ENCODE measurements around the gene TPRX2. TPM values are rescaled to one million over a fixed set of nuclear protein-coding genes. Genes with fewer than 3 reads are reported as not detected.
"Not testable (repeated sequence)": the region's sequence is repeated elsewhere in the genome, so short reads cannot be mapped to it uniquely, and the experiment has no call there.

TPRX2 gene
- total RNA-seq (not detected), polyA plus RNA-seq (not detected)
- long read RNA-seq, donor 1: 0 reads
- long read RNA-seq, donor 2: 0 reads
- long read RNA-seq, donor 3: 0 reads
- long read RNA-seq, donor 4: 0 reads

GRCh38 chr19:47858646-47859285, at the start of gene TPRX2:
Gene TPRX2 (plus strand): TSS chr19:47859235. CDS start chr19:47859247, 12 bp downstream.
- WGBS: 90% methylated on average over 9 of the region's 9 CpGs
- H3K27ac ChIP-seq (ENCODE audit: low read length); DNase-seq; H3K4me3 ChIP-seq (ENCODE audit: low read length); H3K9me3 ChIP-seq (ENCODE audit: control insufficient read depth, low read length); H3K4me1 ChIP-seq (ENCODE audit: control insufficient read depth, insufficient read depth, low read length); ATAC-seq; intact Hi-C loops (cut with DNase I); H3K27me3 ChIP-seq (ENCODE audit: control insufficient read depth, insufficient read depth): not testable (repeated sequence)

DNA sequence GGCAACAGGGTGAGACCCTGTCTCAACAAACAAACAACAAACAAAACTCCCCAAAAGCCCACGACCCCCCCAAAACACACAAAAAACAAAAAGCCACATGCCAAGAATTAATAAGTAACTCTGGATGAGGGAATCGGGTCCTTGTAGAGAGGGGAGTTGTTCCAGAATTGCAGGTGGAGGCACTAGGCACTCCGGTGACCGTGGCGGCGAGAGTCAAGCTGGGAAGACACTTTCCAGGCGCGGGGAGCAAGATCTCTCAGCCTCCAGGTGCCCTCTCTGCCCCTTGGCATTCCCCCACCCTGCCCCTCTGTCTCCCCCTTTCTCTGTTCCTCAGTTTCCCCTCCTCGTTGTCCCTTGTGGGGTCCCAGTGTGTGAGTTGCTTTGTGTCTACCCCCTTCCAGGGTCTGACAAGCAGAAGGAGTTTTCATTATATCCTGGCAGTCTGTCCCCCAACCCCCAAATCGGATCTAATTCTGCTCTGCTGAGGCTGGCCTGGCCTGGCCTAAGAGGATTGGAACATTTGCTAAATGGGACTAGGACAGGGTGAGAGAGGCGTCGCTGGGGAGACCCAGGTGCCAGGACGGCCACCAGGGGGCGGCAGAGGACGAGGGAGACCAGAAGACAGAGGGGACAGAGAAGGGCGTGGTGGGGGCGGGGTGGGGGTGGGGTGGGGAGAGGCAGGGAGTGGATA, 45.6 kb upstream of the TPRX2 start:
- intact Hi-C loops (cut with DNase I): no loop called here
- Histone ChIP-seq H3K9me3 (ENCODE audit: control insufficient read depth, low read length) (no peaks in the 10 kb centered on the region), H3K4me1 (ENCODE audit: control insufficient read depth, insufficient read depth, low read length) (no peaks in the 10 kb centered on the region), H3K27me3 (ENCODE audit: control insufficient read depth, insufficient read depth) (no peaks in the 10 kb centered on the region), H3K4me3 (ENCODE audit: low read length) (no peak overlapping the region), H3K27ac (ENCODE audit: low read length) (no peak overlapping the region)
- peak; percentile 78 to 91 (median 89) for DNase-seq
- WGBS: 38% methylated on average over 17 of the region's 17 CpGs
- peak; percentile 57 to 84 for ATAC-seq

GRCh38 chr19:47813995-47814328, 45.1 kb upstream of the TPRX2 start:
- DNase-seq (no peak), ATAC-seq (no peak)
- intact Hi-C loops (cut with DNase I): no loop called here
- no peaks in the 10 kb centered on the region for H3K4me1 ChIP-seq (ENCODE audit: control insufficient read depth, insufficient read depth, low read length)
- H3K4me3 ChIP-seq (ENCODE audit: low read length): no peak overlapping the region
- 55% methylated on average over 7 of the region's 7 CpGs for WGBS
- no peaks in the 10 kb centered on the region for H3K9me3 ChIP-seq (ENCODE audit: control insufficient read depth, low read length)
- H3K27ac ChIP-seq (ENCODE audit: low read length): no peak overlapping the region
- no peaks in the 10 kb centered on the region for H3K27me3 ChIP-seq (ENCODE audit: control insufficient read depth, insufficient read depth)

- ATAC-seq; H3K4me3 ChIP-seq (ENCODE audit: low read length); DNase-seq; H3K4me1 ChIP-seq (ENCODE audit: control insufficient read depth, insufficient read depth, low read length); H3K27me3 ChIP-seq (ENCODE audit: control insufficient read depth, insufficient read depth); intact Hi-C loops (cut with DNase I); H3K27ac ChIP-seq (ENCODE audit: low read length); H3K9me3 ChIP-seq (ENCODE audit: control insufficient read depth, low read length): not testable (repeated sequence)
- 95% methylated on average over 8 of the region's 8 CpGs for WGBS
Observed at GRCh38 chr19:47816270-47816669, 42.8 kb upstream of the TPRX2 start.

- H3K9me3 ChIP-seq (ENCODE audit: control insufficient read depth, low read length); intact Hi-C loops (cut with DNase I); H3K4me3 ChIP-seq (ENCODE audit: low read length); DNase-seq; H3K4me1 ChIP-seq (ENCODE audit: control insufficient read depth, insufficient read depth, low read length); H3K27ac ChIP-seq (ENCODE audit: low read length); ATAC-seq; H3K27me3 ChIP-seq (ENCODE audit: control insufficient read depth, insufficient read depth): not testable (repeated sequence)
- WGBS: 92% methylated on average over 1 of the region's 1 CpG
Observed at GRCh38 chr19:47818221-47818620, 40.8 kb upstream of the TPRX2 start.

DNA sequence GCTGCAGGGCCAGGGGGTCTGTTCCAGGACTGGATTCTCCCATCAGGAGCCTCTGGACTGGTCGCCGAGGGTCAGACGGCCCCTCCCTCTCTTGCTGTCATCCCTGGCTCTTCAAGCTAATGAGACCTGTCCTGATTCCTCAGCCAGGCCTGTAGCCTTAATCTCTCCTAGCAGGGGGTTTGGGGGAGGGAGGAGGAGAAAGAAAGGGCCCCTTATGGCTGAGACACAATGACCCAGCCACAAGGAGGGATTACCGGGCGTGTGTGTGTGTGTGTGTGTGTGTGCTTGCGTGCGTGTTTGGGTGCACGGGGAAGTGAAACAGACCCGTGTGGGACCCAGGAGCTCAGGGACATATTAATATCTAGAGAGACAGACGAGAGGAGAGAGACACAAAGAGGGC, 39.2 kb upstream of the TPRX2 start:
- 9% methylated on average over 10 of the region's 10 CpGs for WGBS
- Histone ChIP-seq H3K27ac (ENCODE audit: low read length) (no peak overlapping the region), H3K9me3 (ENCODE audit: control insufficient read depth, low read length) (no peaks in the 10 kb centered on the region), H3K4me1 (ENCODE audit: control insufficient read depth, insufficient read depth, low read length) (no peaks in the 10 kb centered on the region), H3K4me3 (ENCODE audit: low read length) (no peak overlapping the region), H3K27me3 (ENCODE audit: control insufficient read depth, insufficient read depth) (no peaks in the 10 kb centered on the region)
- intact Hi-C loops (cut with DNase I): no loop called here
- ATAC-seq (no peak), DNase-seq (no peak)

DNA sequence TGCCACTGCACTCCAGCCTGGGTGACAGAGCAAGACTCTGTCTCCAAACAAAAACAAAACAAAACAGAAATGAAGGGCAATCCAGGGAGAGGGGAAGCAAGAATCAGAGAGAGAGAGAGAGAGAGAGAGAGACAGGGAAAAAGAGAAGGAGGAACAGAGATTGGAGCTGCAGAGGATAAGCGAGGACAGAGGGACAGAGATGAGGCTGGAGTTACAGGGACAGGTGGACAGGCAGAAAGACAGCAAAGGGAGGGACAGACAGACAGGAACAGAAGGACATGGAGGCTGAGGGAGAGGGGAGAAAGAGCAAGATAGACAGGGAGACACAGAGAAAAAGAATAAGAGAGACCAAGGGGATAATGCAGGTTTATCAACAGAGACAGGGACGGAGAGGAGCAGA, 38.6 kb upstream of the TPRX2 start:
- Histone ChIP-seq H3K27me3 (ENCODE audit: control insufficient read depth, insufficient read depth) (no peaks in the 10 kb centered on the region), H3K4me3 (ENCODE audit: low read length) (no peak overlapping the region), H3K9me3 (ENCODE audit: control insufficient read depth, low read length) (no peaks in the 10 kb centered on the region), H3K27ac (ENCODE audit: low read length) (no peak overlapping the region), H3K4me1 (ENCODE audit: control insufficient read depth, insufficient read depth, low read length) (no peaks in the 10 kb centered on the region)
- ATAC-seq: no peak
- DNase-seq: no peak
- intact Hi-C loops (cut with DNase I): no loop called here
- WGBS: 60% methylated on average over 2 of the region's 2 CpGs

GRCh38 chr19:47821460-47822020, 37.5 kb upstream of the TPRX2 start, which contains the start of gene CRX:
Gene CRX (plus strand): TSS chr19:47821937. CDS start chr19:47834444, 12,507 bp downstream.
- 35% methylated on average over 15 of the region's 15 CpGs for whole genome bisulfite sequencing
- H3K27me3 ChIP-seq (ENCODE audit: control insufficient read depth, insufficient read depth): no peaks in the 10 kb centered on the region
- no peaks in the 10 kb centered on the region for H3K9me3 ChIP-seq (ENCODE audit: control insufficient read depth, low read length)
- ATAC-seq (no peak), DNase-seq (no peak)
- H3K4me3 ChIP-seq (ENCODE audit: low read length): no peak within 1 kb of the TSS
- no peaks in the 10 kb centered on the region for H3K4me1 ChIP-seq (ENCODE audit: control insufficient read depth, insufficient read depth, low read length)
- intact Hi-C loops (cut with DNase I): no loop called here
- no peak within 1 kb of the TSS for H3K27ac ChIP-seq (ENCODE audit: low read length)

- Histone ChIP-seq H3K4me3 (ENCODE audit: low read length) (no peak overlapping the region), H3K4me1 (ENCODE audit: control insufficient read depth, insufficient read depth, low read length) (no peaks in the 10 kb centered on the region), H3K9me3 (ENCODE audit: control insufficient read depth, low read length) (peaks cover 2% of the 10 kb centered on the region), H3K27ac (ENCODE audit: low read length) (no peak overlapping the region), H3K27me3 (ENCODE audit: control insufficient read depth, insufficient read depth) (no peaks in the 10 kb centered on the region)
- no peak for DNase-seq
- intact Hi-C loops (cut with DNase I): no loop called here
- 80% methylated on average over 6 of the region's 6 CpGs for WGBS
- ATAC-seq: no peak
Observed at GRCh38 chr19:47824396-47824795, 34.6 kb upstream of the TPRX2 start.

- Histone ChIP-seq H3K4me3 (ENCODE audit: low read length) (no peak overlapping the region), H3K27ac (ENCODE audit: low read length) (no peak overlapping the region), H3K27me3 (ENCODE audit: control insufficient read depth, insufficient read depth) (no peaks in the 10 kb centered on the region), H3K9me3 (ENCODE audit: control insufficient read depth, low read length) (peaks cover 2% of the 10 kb centered on the region), H3K4me1 (ENCODE audit: control insufficient read depth, insufficient read depth, low read length) (no peaks in the 10 kb centered on the region)
- DNase-seq (no peak), ATAC-seq (no peak)
- WGBS: 90% methylated on average over 6 of the region's 6 CpGs
- intact Hi-C loops (cut with DNase I): no loop called here
Observed at GRCh38 chr19:47826800-47827199, 32.2 kb upstream of the TPRX2 start.

- H3K27me3 ChIP-seq (ENCODE audit: control insufficient read depth, insufficient read depth): no peaks in the 10 kb centered on the region
- intact Hi-C loops (cut with DNase I): no loop called here
- H3K9me3 ChIP-seq (ENCODE audit: control insufficient read depth, low read length): no peaks in the 10 kb centered on the region
- H3K4me1 ChIP-seq (ENCODE audit: control insufficient read depth, insufficient read depth, low read length): no peaks in the 10 kb centered on the region
- ATAC-seq (no peak), DNase-seq (no peak)
- no peak overlapping the region for H3K4me3 ChIP-seq (ENCODE audit: low read length)
- H3K27ac ChIP-seq (ENCODE audit: low read length): no peak overlapping the region
- WGBS: 82% methylated on average over 4 of the region's 4 CpGs
Observed at GRCh38 chr19:47832723-47833122, 26.3 kb upstream of the TPRX2 start.
